HEK293 (cell line): ENCODE measurements around the gene SP7.
A peak's percentile ranks its signal among the peaks of the same experiment; 100 is the strongest.

Source experiments
- BCL11A ChIP-seq: fragments of 450-650 bp; formaldehyde crosslinking; IDR thresholded peaks from 2 replicates; pipeline ENCODE4 v1.5.1; 2016; ENCODE audit warnings: low read depth, missing biosample characterization, missing genetic modification characterization
- GLIS1 ChIP-seq: fragments of 450-650 bp; formaldehyde crosslinking; IDR thresholded peaks from 2 replicates; pipeline ENCODE4 v1.5.1; 2016; ENCODE audit warnings: missing biosample characterization, missing genetic modification characterization
- GLIS2 ChIP-seq: fragments of 450-650 bp; formaldehyde crosslinking; IDR thresholded peaks from 2 replicates; pipeline ENCODE4 v1.5.1; 2016; ENCODE audit warnings: missing biosample characterization, missing genetic modification characterization
- IKZF3 ChIP-seq: fragments of 450-650 bp; IDR thresholded peaks from 2 replicates; pipeline ENCODE4 v1.5.0; 2018; ENCODE audit warnings: missing biosample characterization, mild to moderate bottlenecking, missing genetic modification characterization, moderate library complexity
- OVOL3 ChIP-seq: fragments of 450-650 bp; formaldehyde crosslinking; IDR thresholded peaks from 2 replicates; pipeline ENCODE4 v1.5.1; 2016; ENCODE audit warnings: missing biosample characterization, missing genetic modification characterization
- PATZ1 ChIP-seq: fragments of 450-650 bp; formaldehyde crosslinking; IDR thresholded peaks from 2 replicates; pipeline ENCODE4 v1.5.1; 2016; ENCODE audit warnings: missing biosample characterization, missing genetic modification characterization
- PRDM10 ChIP-seq: fragments of 450-650 bp; formaldehyde crosslinking; IDR thresholded peaks from 2 replicates; pipeline ENCODE4 v1.5.1; 2016; ENCODE audit warnings: missing biosample characterization, missing genetic modification characterization
- SETDB1 ChIP-seq: IDR thresholded peaks from one replicate; pipeline ENCODE4 v1.6.1; 2017; ENCODE audit warnings: mild to moderate bottlenecking, low read length, moderate library complexity, mixed read lengths; ENCODE audit not compliant: insufficient read length
- ZBTB21 ChIP-seq: fragments of 450-650 bp; formaldehyde crosslinking; IDR thresholded peaks from 2 replicates; pipeline ENCODE4 v1.5.1; 2017; ENCODE audit warnings: missing biosample characterization, missing genetic modification characterization
- ZBTB6 ChIP-seq: fragments of 450-650 bp; formaldehyde crosslinking; IDR thresholded peaks from 2 replicates; pipeline ENCODE4 v1.5.1; 2017; ENCODE audit warnings: missing biosample characterization, missing genetic modification characterization
- ZEB2 ChIP-seq: fragments of 450-650 bp; formaldehyde crosslinking; IDR thresholded peaks from 2 replicates; pipeline ENCODE4 v1.5.1; 2016; ENCODE audit warnings: missing biosample characterization, missing genetic modification characterization
- ZIC2 ChIP-seq: fragments of 450-650 bp; formaldehyde crosslinking; IDR thresholded peaks from 2 replicates; pipeline ENCODE4 v1.5.1; 2016; ENCODE audit warnings: missing biosample characterization, missing genetic modification characterization
- ZNF121 ChIP-seq: fragments of 450-650 bp; formaldehyde crosslinking; IDR thresholded peaks from 2 replicates; pipeline ENCODE4 v1.5.1; 2016; ENCODE audit warnings: missing biosample characterization, missing genetic modification characterization
- ZNF18 ChIP-seq: fragments of 450-650 bp; formaldehyde crosslinking; IDR thresholded peaks from 2 replicates; pipeline ENCODE4 v1.5.1; 2016; ENCODE audit warnings: missing biosample characterization, missing genetic modification characterization
- ZNF214 ChIP-seq: fragments of 450-650 bp; formaldehyde crosslinking; IDR thresholded peaks from 2 replicates; pipeline ENCODE4 v1.5.1; 2017; ENCODE audit warnings: missing biosample characterization, mild to moderate bottlenecking, missing genetic modification characterization, borderline replicate concordance
- ZNF239 ChIP-seq: fragments of 450-650 bp; formaldehyde crosslinking; IDR thresholded peaks from 2 replicates; pipeline ENCODE4 v1.5.1; 2016; ENCODE audit warnings: missing biosample characterization, missing genetic modification characterization
- ZNF274 ChIP-seq, 2 experiments: fragments of 200-500 bp in 1 of 2; fragments of 450-650 bp in 1 of 2; sonication (Bioruptor generic) in 1 of 2; formaldehyde crosslinking in 1 of 2; IDR thresholded peaks; 2 replicates each; pipeline versions ENCODE4 v1.5.1 to v1.6.1; 2014 to 2016; ENCODE audit warnings: borderline replicate concordance in 1 of 2, inconsistent platforms in 1 of 2, low read length in 1 of 2, missing biosample characterization in 1 of 2, missing genetic modification characterization in 1 of 2
- ZNF302 ChIP-seq: fragments of 450-650 bp; formaldehyde crosslinking; IDR thresholded peaks from 2 replicates; pipeline ENCODE4 v1.5.1; 2016; ENCODE audit warnings: missing biosample characterization, missing genetic modification characterization, low read depth
- ZNF341 ChIP-seq: fragments of 450-650 bp; formaldehyde crosslinking; IDR thresholded peaks from 2 replicates; pipeline ENCODE4; 2016; ENCODE audit warnings: low read depth, missing biosample characterization, missing genetic modification characterization
- ZNF449 ChIP-seq: fragments of 450-650 bp; formaldehyde crosslinking; IDR thresholded peaks from 2 replicates; pipeline ENCODE4 v1.5.1; 2017; ENCODE audit warnings: missing biosample characterization, mild to moderate bottlenecking, missing genetic modification characterization, moderate library complexity
- ZNF561 ChIP-seq: fragments of 450-650 bp; IDR thresholded peaks from 2 replicates; pipeline ENCODE4 v1.5.1; 2018; ENCODE audit warnings: missing biosample characterization, missing genetic modification characterization, borderline replicate concordance
- ZNF580 ChIP-seq: fragments of 450-650 bp; formaldehyde crosslinking; IDR thresholded peaks from 2 replicates; pipeline ENCODE4 v1.5.1; 2016; ENCODE audit warnings: missing biosample characterization, missing genetic modification characterization
- ZNF664 ChIP-seq: fragments of 450-650 bp; formaldehyde crosslinking; IDR thresholded peaks from 2 replicates; pipeline ENCODE4 v1.5.1; 2016; ENCODE audit warnings: missing biosample characterization, missing genetic modification characterization
- ZSCAN30 ChIP-seq: fragments of 450-650 bp; IDR thresholded peaks from 2 replicates; pipeline ENCODE4 v1.5.1; 2018; ENCODE audit warnings: missing biosample characterization, mild to moderate bottlenecking, missing genetic modification characterization, moderate library complexity

SP7 gene

GRCh38 chr12:53380104-53380793 lies 44.1 kb upstream of the SP7 start, which contains the start of gene SP1 (continued):
- TF ChIP-seq PRDM10 (tag by site-specific recombination), result peak; percentile 80
- TF ChIP-seq ZNF664, result no peak
- TF ChIP-seq ZBTB21 (tag by site-specific recombination), result no peak
- TF ChIP-seq ZNF214 (tag by site-specific recombination), result no peak
- no peak for TF ChIP-seq BCL11A
- TF ChIP-seq ZNF121, result no peak
- no peak for TF ChIP-seq ZNF302 (tag by site-specific recombination)
- TF ChIP-seq ZNF341 (tag by site-specific recombination), result peak; percentile 59
- 0 out of 2 replicates have a peak, but pooled peaks have one; percentile 16 for TF ChIP-seq ZIC2 (tag by site-specific recombination)
- TF ChIP-seq ZNF18 (tag by site-specific recombination), result no peak
- TF ChIP-seq GLIS2, result peak; percentile 68
- TF ChIP-seq ZNF449 (tag by site-specific recombination), result 0 out of 2 replicates have a peak, but pooled peaks have one; percentile 61
- peak; percentile 69; the same call in 1 of the 2 replicates for TF ChIP-seq ZSCAN30 (tag by site-specific recombination)
- TF ChIP-seq ZNF239 (tag by site-specific recombination), result no peak
- no peak for TF ChIP-seq ZNF274 (IDR thresholded peaks at IDR 0.05; ENCODE audit: low read length)
- no peak for TF ChIP-seq ZNF274 (tag by site-specific recombination; IDR thresholded peaks at IDR 0.05; ENCODE audit: borderline replicate concordance)
- TF ChIP-seq IKZF3 (tag by site-specific recombination), result peak; percentile 55; the same call in 1 of the 2 replicates
- TF ChIP-seq ZNF580 (tag by site-specific recombination), result no peak
- peak; percentile 49; the same call in 1 of the 2 replicates for TF ChIP-seq ZNF561 (tag by site-specific recombination)
- peak; percentile 5; the same call in 1 of the 2 replicates for TF ChIP-seq ZBTB6 (tag by site-specific recombination)
- TF ChIP-seq SETDB1, result no peak
- TF ChIP-seq GLIS1 (tag by site-specific recombination), result peak; percentile 75
- TF ChIP-seq OVOL3, result no peak
- TF ChIP-seq PATZ1, result peak; percentile 94
- TF ChIP-seq ZEB2 (tag by site-specific recombination), result peak; percentile 28; the same call in 1 of the 2 replicates
